GM04504 (cell line): ENCODE data around the gene RGMA.

Experiments used
- DNase-seq: peaks from one replicate; pipeline ENCODE4 v3.0.0-alpha.2; 2012; ENCODE audit warnings: low read depth

RGMA gene, protein sequence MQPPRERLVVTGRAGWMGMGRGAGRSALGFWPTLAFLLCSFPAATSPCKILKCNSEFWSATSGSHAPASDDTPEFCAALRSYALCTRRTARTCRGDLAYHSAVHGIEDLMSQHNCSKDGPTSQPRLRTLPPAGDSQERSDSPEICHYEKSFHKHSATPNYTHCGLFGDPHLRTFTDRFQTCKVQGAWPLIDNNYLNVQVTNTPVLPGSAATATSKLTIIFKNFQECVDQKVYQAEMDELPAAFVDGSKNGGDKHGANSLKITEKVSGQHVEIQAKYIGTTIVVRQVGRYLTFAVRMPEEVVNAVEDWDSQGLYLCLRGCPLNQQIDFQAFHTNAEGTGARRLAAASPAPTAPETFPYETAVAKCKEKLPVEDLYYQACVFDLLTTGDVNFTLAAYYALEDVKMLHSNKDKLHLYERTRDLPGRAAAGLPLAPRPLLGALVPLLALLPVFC

DNA sequence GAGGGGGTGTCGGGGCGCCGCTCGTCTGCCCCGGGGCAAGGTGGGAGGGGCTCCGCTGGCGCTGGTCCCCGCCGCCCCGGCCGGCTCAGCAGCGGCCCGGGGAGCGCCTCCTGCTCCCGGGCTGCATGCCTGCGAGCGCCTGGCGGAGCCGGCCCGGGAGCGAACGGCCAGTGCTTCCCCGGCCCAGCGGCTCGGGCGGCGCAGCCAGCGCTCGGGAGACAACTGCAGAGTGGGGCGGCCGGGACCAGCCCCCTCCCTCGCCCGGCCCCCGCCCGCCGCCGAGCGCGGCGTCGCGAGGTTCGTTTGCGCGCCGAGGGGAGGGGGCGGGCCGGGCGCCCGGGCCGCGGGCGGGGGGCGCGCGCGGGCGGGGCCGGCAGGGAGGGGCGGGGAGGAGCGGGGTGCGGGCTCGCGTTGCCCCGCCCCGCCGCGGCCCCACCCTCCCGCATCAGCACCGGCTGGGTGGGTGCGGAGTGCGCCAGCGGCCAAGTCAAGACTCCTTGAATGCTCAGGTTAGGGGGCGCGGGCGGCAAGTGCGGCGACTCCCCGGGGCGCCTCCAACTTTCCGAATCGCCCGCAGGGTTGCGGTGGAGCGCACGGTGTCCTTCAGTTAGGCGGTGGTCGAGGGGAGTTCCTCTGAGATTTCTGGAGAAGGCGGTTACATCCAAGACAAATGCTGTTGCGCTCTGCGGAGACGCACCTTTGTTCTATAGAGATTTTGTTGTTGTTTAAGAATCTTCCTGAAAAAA lies at the start of gene RGMA:
Gene RGMA, minus strand, starts transcription at position 231 of the 746 bp plus-strand sequence. CDS start 279 bp downstream, outside the sequence.
- DNase-seq = no peak

DNA sequence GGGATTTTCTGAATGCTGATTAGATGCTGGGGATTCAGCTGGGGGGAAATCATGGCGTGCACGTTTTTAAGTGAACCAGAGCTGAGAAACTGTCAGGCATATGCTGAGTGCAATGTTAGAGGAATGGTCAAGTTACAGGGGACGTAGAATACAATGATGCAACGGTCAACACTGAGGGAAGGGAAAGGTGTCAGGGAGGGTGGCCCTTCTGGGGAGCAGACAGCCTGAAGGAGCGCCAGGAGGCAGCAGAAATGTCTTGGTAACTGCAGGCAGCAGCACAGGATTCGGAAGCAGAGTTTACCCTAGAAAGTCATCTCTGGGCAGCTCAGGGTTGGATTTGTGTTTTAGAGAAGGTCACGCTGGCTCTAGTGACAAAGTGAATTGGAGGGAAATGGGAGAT lies 47.6 kb upstream of the RGMA start:
- no peak for DNase-seq

DNA sequence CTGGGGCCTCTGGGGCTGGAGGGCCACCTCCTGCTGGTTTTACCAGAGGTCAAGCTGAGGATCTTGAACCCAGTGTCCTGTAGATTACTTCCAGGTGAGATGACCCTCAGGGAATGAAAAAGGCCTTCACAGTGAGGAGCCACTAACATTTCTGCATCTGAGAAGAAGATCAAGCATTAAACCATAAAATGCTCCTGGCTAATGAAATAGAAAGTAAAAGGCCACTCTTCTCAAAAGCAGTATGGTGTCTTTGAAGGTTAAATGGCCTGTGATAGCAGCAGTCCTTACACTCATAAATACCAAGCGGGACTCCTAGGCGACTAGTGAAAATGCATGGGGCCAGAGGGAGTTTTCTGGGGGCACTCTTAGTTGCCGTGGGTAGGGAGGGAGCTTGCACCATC lies 47.0 kb upstream of the RGMA start:
- DNase-seq = no peak

DNA sequence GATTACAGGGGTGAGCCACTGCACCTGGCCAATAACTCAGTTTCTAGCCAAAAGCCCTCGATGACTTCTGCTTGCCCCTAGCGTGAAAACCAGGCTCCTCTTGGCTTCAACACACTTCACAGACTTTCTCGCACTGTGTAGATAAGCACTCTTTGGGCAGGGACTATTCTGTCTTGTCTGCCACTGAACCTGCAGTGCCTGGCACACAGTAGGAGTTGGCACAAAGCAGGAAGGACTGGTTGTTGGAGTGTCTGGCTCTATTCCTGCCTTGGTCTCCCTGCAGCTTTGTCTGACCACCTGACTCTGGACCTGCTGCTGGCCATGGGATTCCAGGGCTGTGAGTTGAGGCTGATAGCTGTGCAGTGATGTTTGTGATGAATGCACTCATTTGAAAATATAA lies 46.4 kb upstream of the RGMA start:
- no peak for DNase-seq

DNA sequence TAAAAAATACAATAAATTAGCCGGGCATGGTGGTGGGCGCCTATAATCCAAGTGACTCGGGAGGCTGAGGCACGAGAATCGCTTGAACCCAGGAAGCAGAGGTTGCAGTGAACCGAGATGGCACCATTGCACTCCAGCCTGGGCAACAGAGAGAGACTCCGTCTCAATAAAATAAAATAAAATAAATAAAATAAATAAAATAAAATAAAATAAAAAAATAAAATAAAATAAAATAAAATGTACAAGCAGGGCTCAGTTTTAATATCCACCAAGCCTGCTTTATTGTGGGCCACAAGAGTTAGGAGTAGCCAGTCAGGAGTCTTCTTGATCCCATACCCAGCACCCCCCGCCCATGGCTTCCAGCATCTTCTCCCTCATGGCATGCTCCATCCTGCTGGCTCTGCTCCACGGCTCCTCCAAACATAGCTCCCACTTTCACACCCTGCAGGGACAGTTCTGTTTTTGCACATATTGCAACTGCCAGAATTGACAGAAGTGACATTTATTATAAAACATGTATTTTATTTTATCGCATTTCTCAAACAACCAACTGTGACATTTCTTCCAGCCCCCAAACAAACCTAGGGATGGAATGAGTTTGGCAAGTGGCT lies 42.6 kb upstream of the RGMA start:
- no peak for DNase-seq

DNA sequence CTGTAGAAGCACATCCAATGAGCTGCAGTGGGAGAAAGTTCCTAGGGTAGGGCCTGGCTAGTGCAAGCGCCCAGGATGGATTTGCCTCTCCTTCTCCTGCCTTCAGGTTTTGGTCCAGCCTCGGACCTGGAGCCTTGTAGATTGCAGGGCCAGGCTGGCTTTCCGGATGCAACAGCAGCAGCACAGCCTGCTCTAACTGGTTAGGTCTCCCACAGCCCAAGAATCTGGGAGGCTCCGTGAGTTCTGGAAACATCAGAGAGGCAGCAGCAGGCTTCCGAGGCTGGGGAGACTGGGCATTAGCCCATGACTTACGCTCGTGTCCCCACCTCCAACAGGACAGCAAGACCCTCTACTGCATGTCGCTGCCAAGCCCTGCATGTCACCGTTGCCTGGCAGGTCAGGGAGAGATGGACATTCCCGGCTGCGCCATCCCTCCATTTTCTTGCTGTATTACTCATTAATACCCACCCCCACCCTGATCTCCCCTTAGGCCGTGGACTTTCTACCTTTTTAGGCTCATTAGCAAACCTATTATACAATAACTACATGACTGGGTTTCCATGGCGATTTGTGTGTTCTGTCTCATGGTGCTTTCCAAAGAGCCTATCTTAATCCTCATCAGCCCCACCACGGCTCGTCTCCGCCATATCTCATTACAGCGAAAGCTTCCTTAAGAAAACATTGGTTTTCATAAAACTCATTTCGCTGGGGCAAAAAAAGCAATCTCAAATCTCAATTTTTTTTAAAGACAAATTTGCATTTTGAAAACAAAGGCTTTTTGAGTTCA lies 40.9 kb upstream of the RGMA start:
- no peak for DNase-seq

DNA sequence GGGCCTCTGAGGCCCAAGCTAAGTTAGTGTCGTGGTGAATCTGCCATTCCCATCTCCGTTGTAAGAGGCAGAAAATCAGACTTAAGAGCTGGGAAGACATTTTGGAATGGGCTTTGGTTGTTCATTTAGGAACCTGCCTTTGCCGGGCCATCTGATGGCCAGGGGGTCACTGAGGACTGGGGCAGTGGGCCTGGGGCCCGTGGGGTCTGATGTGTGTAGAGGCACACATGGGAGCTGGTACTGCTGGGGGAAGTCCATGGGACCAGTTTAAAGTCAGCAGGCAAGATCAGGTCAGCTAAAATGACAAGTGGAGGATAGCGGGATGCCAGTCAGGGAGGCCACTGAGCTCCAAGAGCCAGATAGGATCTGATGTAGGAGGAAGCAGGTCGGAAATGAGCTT lies 38.3 kb upstream of the RGMA start:
- DNase-seq = no peak

DNA sequence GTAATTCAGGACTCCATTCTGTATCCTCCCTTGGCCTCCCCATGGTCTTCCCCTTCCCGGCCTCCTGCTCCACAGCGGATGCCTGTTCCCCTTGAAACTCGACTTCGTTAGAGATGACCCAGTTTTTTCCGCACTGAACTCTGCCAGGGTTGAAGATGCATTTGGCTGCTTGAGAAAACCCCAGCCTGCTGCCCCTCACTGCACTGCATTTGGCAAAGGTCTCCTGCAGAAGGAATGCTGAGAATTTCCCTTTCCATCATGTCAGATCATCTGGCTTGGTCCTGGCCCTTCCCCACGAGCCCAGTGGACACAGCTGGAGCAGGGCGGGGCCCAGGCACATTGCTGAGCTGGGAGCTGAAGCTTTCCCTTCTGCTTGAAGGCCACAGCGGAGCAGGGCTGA lies 37.6 kb upstream of the RGMA start:
- DNase-seq = no peak

DNA sequence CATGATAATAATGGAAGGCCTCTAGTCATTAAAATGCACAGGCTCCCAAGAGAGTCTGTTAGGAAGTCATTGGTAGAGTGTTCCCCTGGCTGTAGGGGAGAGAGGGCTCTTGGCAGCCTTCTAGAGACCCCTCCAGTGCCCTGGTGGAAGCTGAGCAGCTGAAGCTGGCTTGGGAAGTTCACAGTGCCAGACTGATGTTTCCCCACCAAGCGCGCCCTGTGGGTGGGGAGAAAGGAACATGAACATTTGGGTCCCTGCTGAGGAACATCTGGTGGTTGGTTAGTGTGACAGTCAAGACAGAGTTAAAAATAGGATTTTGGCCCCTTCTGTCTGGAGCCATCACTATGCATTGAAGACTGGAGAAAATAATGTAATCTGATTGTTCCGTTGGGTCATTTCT lies 37.1 kb upstream of the RGMA start:
- no peak for DNase-seq

DNA sequence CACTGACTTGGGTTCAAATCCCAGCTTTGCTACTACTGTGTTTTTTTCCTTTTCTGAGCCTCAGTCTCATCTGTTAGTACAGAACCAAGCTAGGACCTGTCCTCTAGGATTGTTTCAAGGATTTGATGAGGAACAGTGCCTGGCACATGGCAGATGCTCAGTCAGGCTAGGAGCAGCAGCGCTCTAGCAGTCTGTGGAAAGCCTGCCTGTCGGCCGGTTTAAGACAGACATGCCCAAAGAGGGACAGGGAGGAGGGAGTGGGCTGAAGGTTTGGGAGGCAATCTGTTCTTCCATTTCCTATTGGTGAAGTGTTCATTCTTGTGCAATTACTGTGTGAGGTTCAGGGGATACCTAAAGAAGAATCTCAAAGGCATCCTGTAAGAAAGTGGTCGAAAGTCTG lies 35.1 kb upstream of the RGMA start:
- no peak for DNase-seq

DNA sequence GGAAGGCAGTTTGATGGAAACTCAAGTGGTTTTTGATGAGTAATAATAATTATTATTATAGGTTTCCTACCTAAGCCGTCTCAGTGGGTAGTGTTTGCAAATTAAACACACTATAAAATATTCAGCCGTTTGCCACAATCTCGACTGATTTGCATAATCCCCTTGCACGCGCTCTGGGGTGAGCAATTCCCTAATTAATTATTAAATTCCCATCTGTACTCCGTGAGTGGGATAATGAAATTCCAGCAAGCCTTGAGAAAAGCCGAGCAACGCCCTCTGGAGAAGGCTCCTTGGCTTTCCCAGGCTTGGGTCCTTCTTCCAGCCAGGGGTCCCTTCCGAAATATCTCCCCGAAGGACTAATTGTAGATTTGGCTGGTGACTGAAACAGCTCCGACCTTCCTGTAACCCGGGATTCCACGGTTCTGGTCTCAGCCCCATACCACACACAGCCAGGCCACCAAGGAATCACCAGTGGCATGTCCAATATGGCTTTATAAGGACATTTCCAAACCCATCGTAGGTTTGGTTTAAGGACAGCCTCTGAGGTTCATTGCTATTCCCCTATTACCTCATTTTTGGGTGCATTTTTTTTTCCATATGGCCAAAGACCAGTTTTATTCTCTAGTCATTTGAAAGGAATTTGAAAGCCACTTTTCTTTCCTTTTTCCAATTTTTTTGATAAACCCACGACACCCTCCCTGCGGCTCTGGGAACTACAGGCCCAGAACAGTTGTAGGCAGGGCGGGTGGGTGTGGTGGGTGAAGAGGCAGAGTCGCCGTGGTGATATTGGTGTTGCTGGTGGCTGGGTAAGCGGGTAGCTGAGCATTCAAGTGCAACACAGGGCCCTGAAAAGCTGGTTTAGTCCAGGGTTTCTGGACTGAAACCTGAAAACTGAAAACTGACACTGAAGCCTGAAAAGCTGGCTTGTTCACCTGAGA lies 33.2 kb upstream of the RGMA start:
- no peak for DNase-seq

DNA sequence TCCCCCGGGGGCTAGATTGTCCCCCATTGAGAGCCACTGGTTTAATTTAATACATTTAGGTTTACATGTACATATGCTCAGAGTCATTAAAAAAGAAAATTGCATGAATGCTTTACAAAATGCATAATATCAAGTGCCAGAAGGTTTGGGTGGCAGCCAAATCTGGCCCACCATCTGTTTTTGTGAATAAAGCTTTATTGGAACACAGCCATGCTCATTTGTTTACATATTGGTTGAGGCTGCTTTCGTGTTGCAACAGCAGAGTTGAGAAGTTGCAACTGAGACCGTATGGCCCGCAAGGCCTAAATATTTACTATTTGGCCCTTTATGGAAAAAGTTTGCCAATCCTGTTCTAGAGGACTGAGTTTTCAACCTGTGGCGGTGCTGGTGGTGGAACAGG lies 32.1 kb upstream of the RGMA start:
- DNase-seq = no peak

DNA sequence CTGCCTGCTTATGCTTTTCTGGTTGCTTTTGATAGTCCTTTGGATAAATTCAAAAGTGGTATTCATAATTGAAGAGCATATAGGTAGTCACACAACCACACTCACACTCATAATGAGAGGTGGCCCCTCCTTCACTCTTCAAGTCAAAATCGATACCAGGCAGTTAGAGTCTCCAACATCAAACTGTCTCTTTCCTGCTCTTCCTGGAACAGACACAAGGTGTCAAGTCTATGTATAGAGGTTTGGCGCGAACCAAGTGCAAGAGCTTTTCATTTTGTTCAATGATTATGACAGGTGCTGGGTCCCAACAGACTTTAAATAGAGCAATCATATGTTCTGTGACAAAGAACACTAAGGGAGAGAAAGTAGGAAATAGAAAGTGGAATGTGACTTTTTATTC lies 29.9 kb upstream of the RGMA start:
- no peak for DNase-seq

DNA sequence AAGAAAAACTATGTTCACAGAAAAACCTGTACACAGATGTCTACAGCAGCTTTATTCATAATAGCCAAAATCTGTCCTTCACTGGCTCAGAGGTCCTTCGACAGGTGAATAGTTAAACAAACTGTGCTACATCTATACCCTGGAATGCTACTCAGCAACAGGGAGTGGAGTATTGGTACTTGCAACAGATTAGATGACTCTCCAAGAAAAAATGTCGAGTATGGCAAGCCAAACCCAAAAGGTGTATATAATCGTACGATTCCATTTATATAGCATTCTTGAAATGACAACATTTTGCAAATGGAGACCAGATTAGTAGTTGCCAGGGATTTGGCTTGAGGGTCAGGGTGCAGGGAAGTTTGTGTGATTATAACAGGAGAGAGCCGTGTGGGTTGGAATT lies 22.4 kb upstream of the RGMA start:
- no peak for DNase-seq

DNA sequence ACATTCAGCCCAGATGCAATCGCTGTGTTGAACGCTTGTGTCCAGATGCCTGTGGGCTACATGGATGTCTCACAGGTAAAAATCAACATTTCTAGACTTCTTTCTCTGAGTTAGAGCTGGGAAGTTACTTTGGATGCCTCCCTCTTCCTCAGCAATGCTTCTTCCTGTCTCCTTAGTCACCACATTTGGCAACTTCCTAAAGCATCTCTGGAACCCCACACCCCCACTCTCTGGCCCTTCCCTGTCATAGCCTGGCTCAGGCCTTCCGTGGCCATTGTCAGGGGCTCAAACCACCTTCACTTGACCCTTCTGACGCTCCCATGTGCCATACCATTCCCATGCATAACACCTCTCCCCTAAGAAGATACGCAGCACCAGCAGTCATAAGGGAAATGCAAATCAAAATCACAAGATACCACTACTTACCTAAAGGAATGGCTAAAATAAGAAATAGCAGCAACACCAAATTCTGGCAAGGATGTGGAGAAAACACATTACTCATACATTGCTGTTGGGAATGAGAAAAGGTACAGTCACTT lies 21.6 kb upstream of the RGMA start:
- no peak for DNase-seq

DNA sequence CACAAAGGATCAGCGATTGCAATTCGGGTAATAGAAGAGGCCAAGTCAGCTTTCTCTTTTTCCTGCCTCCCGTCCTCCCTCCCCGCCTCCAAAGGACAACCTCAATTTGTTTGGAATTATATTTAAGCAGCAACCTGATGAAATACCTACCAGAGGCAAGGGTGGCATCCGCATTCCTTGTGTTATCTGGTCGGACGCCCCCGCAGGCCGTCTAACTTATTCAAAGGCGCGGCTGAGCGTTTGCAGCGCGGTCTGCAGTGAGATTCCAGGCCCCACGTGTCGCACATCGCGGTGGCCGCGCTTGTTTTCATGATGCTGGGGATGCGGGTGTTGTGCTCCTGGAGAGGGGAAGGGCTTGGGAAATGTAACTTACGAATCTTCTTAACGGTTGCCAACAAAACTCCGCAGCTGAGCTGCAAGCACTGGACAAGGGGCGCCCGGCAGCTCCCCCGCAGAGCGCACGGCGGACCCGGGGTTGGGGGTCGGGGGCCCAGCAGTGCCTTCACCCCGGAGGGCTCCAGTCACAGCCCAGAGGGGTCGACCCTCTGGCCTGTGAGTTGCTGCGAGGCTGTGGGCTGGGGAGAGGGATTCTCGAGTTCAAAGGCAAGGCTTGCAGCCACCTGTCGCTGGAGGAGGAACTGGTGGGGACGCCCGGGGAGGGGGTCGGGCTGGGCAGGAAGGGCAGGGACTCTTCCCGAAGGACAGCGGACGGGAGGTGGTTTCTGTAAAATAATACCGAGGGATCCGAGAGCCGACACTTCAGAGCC lies 20.5 kb upstream of the RGMA start:
- no peak for DNase-seq

DNA sequence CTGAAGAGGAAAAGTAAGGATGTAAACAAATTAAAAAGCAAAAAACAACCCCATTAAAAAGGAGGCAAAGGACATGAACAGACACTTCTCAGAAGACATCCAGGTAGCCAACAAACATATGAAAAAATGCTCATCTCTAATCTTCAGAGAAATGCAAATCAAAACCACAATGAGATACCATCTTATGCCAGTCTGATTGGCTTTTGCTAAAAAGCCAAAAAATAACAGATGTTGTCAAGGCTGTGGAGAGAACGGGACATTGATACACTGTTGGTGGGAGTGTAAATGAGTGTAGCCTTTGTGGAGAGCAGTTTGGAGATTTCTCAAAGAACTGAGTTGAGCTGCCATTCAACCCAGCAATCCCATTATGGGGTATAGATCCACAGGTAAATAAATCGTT lies 18.6 kb upstream of the RGMA start:
- no peak for DNase-seq

DNA sequence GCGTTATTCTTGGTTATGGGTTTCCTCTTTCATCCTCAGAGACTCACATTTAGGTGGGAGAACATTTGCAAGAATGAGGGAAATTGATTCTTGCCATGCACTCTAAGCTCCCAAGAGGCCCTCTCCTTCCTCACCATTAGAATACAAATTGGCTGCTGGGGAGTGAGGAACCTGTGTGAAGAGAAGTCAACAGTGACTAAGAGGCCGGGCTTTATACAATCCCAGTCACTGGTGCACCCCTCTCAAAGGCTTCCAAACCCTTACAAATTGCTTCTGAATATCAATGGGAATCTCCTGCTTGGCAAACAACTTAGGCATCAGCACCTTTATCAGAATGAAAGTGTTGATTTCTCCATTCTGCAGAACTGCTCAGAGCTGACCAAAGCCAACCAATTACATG lies 16.5 kb upstream of the RGMA start:
- no peak for DNase-seq

DNA sequence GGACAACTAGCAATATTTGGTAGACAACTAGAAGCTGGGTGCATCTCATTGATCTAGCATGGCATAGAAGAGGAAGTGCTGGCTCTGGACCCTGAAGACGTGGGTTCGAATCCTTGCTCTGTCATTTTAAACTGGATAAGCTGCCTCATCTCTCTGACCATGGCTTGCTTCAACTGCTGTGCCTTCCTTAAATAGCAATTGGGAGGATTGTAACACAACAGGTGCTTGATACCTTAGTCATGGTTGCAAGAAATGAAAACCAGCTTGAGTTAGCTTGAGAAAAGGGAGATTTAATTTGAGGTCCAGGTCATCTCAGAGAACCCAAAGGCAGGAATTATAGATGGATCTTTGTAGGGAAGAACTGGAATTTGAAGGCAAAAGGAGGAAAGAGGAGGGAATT lies 14.8 kb upstream of the RGMA start:
- no peak for DNase-seq

DNA sequence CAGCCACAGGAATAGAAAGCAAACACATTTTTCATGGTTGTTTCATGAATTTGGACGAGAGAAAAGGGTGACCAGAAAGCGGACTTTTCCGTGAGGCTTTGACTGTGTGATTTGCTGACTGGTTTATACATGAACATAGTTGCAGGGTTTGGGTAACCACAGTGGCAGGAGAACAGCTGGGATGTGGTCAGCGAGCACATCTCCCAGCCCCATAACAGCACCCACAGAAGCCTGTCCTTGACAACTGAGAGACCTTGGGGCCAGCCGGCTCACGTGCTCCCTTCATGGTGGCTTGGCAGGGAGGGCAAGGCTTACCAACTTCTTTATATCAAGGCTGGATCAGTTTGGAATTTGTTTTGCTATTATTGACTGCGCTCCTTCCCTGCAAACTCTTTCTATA lies 13.2 kb upstream of the RGMA start:
- DNase-seq = no peak
